ENCODE data around the gene IKZF1. TPM values are rescaled to one million over a fixed set of nuclear protein-coding genes. Genes with fewer than 3 reads are reported as not detected.

IKZF1 gene
- total RNA-seq, 1 experiment from 2014 or later, result 0.77 TPM

DNA sequence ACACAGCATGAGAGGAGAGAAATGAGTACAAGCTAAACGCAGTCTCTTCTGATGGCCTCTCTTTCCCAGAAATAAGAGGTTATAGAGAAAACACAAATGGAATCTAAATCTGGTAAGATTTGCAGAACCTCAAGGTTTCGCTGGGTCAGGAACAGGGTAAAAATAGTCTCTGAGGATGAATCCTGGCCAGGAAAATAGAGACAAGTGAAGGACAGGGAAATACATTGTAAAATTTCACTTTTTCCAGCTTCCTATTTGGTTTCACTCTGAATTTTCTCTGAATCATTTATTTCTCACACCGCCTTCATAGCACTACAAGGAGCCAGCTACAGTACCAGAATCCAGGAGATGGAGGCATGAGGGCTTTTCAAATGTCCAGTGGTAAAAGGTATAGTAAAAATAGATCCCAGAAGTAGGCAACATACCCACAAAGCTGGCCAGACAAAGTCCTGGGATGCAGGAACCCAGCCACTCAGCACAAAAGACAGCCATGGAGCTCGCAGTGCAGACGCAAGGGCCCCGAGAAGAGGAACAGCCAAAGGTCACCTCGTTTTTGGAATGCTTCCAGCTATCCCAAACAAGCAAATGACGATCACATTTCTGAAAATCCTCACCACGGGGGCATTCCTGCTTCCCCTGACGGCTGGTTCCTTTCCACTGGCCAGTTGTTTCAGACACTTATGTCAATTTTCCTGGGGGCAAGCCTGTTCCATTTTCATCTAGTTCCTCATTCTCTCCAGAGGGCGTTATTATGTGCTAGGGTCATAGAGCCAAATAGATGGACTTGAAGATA is 21.5 kb upstream of the IKZF1 start:
- Histone ChIP-seq H3K27ac (ENCODE audit: low read length) (no peak overlapping the region), H3K4me1 (ENCODE audit: control insufficient read depth, insufficient read depth, low read length) (no peaks in the 10 kb centered on the region), H3K27me3 (ENCODE audit: control insufficient read depth, insufficient read depth, low read length) (peaks cover 5% of the 10 kb centered on the region; the same call in 1 of the 2 replicates), H3K9me3 (ENCODE audit: control insufficient read depth, insufficient read depth, low read depth, low read length) (no peaks in the 10 kb centered on the region), H3K36me3 (ENCODE audit: control insufficient read depth, insufficient read depth, low read length) (no peaks in the 10 kb centered on the region), H3K4me3 (ENCODE audit: low read depth in 2 of 2, low read length in 2 of 2) (no peak overlapping the region)
- no TSS peak for BruUV-seq (replicated peaks)
- ATAC-seq (no peak), DNase-seq (ENCODE audit: low read depth, low spot score) (no peak)
- ChIA-PET POLR2A (no interaction called here), CTCF (interaction anchor here (0.7 kb wide), 2 partner anchors 31 to 148 kb away, joined by 3 to 7 read pairs; no protein-coding TSS in a partner anchor)
- TF ChIP-seq TCF7L2 (IDR thresholded peaks at IDR 0.05; ENCODE audit: low read depth, low read length) (no peak), SIN3A (IDR thresholded peaks at IDR 0.05; ENCODE audit: borderline replicate concordance, insufficient read depth, low read depth, low read length) (no peak), POLR2AphosphoS5 (IDR thresholded peaks at IDR 0.05; ENCODE audit: low read depth, low read length) (no peak)
- TF ChIP-seq, protein P1, sequence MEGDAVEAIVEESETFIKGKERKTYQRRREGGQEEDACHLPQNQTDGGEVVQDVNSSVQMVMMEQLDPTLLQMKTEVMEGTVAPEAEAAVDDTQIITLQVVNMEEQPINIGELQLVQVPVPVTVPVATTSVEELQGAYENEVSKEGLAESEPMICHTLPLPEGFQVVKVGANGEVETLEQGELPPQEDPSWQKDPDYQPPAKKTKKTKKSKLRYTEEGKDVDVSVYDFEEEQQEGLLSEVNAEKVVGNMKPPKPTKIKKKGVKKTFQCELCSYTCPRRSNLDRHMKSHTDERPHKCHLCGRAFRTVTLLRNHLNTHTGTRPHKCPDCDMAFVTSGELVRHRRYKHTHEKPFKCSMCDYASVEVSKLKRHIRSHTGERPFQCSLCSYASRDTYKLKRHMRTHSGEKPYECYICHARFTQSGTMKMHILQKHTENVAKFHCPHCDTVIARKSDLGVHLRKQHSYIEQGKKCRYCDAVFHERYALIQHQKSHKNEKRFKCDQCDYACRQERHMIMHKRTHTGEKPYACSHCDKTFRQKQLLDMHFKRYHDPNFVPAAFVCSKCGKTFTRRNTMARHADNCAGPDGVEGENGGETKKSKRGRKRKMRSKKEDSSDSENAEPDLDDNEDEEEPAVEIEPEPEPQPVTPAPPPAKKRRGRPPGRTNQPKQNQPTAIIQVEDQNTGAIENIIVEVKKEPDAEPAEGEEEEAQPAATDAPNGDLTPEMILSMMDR (IDR thresholded peaks at IDR 0.05), result no peak
- in situ Hi-C loops (cut with HindIII; ENCODE audit: low pct_unique_long_range_greater_than_20kb, low sequenced_read_pairs) (no loop called here), intact Hi-C loops (cut with micrococcal nuclease; ENCODE audit: unreplicated experiment) (no loop called here)

DNA sequence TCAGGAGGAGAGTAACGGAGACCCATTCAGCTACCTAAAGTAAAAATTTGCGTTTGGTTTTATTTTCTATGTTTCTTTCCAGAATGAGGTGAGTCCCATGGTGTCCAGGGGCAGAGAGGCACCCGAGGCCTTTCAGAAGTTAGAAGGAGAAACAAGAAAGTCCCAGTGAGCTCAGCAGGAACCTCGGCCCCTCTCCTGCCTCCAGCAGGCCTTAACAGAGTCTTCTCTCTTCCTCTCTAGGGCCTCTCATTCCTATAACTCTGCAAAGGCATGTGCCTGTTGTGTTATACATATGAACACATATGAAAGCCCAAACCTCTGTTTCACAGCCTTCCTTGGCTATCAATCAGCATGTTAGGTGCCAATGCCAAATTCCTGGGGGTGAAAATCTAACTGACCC is 20.8 kb upstream of the IKZF1 start:
- Histone ChIP-seq H3K9me3 (ENCODE audit: control insufficient read depth, insufficient read depth, low read depth, low read length) (no peaks in the 10 kb centered on the region), H3K4me3 (ENCODE audit: low read depth in 2 of 2, low read length in 2 of 2) (no peak overlapping the region), H3K36me3 (ENCODE audit: control insufficient read depth, insufficient read depth, low read length) (no peaks in the 10 kb centered on the region), H3K27me3 (ENCODE audit: control insufficient read depth, insufficient read depth, low read length) (peaks cover 5% of the 10 kb centered on the region; the same call in 1 of the 2 replicates), H3K27ac (ENCODE audit: low read length) (no peak overlapping the region), H3K4me1 (ENCODE audit: control insufficient read depth, insufficient read depth, low read length) (no peaks in the 10 kb centered on the region)
- in situ Hi-C loops (cut with HindIII; ENCODE audit: low pct_unique_long_range_greater_than_20kb, low sequenced_read_pairs), result no loop called here
- BruUV-seq (replicated peaks), result no TSS peak
- DNase-seq (ENCODE audit: low read depth, low spot score) (no peak), ATAC-seq (no peak)
- POLR2A ChIA-PET, result no interaction called here
- intact Hi-C loops (cut with micrococcal nuclease; ENCODE audit: unreplicated experiment), result no loop called here
- CTCF ChIA-PET, result no interaction called here
- TF ChIP-seq POLR2AphosphoS5 (IDR thresholded peaks at IDR 0.05; ENCODE audit: low read depth, low read length), result no peak
- TF ChIP-seq, protein P1 (IDR thresholded peaks at IDR 0.05), result peak; percentile 4; the same call in 1 of the 2 replicates

DNA sequence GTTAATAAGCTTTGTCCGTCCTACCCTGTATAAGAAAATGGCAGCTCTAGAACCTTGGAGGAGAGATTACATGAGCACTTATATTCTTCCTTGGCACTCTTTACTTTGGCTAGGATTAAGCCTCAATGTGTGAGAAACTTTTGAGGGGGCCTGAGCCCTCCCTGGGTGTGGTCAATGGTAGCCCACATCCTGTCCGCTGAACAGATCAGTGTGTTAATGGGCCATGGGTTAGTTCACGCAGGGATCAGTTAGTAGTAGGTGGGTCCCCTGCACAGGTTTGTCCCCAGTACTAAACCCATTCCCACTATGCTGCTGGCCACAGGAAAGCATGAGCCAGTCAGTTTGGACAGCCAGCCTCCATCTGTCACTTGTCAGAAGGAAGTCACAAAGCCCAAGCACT is 20.2 kb upstream of the IKZF1 start:
- H3K4me3 ChIP-seq (ENCODE audit: low read depth in 2 of 2, low read length in 2 of 2), result no peak overlapping the region
- no peak for ATAC-seq
- no peak for DNase-seq (ENCODE audit: low read depth, low spot score)
- in situ Hi-C loops (cut with HindIII; ENCODE audit: low pct_unique_long_range_greater_than_20kb, low sequenced_read_pairs) (no loop called here), intact Hi-C loops (cut with micrococcal nuclease; ENCODE audit: unreplicated experiment) (no loop called here)
- H3K27ac ChIP-seq (ENCODE audit: low read length), result no peak overlapping the region
- CTCF ChIA-PET, result no interaction called here
- H3K27me3 ChIP-seq (ENCODE audit: control insufficient read depth, insufficient read depth, low read length), result peaks cover 5% of the 10 kb centered on the region; the same call in 1 of the 2 replicates
- no peaks in the 10 kb centered on the region for H3K9me3 ChIP-seq (ENCODE audit: control insufficient read depth, insufficient read depth, low read depth, low read length)
- no peaks in the 10 kb centered on the region for H3K36me3 ChIP-seq (ENCODE audit: control insufficient read depth, insufficient read depth, low read length)
- TF ChIP-seq, protein P1 (IDR thresholded peaks at IDR 0.05), result no peak
- TF ChIP-seq TCF7L2 (IDR thresholded peaks at IDR 0.05; ENCODE audit: low read depth, low read length) (no peak), SIN3A (IDR thresholded peaks at IDR 0.05; ENCODE audit: borderline replicate concordance, insufficient read depth, low read depth, low read length) (no peak), POLR2AphosphoS5 (IDR thresholded peaks at IDR 0.05; ENCODE audit: low read depth, low read length) (no peak)
- TF ChIP-seq, protein P2, sequence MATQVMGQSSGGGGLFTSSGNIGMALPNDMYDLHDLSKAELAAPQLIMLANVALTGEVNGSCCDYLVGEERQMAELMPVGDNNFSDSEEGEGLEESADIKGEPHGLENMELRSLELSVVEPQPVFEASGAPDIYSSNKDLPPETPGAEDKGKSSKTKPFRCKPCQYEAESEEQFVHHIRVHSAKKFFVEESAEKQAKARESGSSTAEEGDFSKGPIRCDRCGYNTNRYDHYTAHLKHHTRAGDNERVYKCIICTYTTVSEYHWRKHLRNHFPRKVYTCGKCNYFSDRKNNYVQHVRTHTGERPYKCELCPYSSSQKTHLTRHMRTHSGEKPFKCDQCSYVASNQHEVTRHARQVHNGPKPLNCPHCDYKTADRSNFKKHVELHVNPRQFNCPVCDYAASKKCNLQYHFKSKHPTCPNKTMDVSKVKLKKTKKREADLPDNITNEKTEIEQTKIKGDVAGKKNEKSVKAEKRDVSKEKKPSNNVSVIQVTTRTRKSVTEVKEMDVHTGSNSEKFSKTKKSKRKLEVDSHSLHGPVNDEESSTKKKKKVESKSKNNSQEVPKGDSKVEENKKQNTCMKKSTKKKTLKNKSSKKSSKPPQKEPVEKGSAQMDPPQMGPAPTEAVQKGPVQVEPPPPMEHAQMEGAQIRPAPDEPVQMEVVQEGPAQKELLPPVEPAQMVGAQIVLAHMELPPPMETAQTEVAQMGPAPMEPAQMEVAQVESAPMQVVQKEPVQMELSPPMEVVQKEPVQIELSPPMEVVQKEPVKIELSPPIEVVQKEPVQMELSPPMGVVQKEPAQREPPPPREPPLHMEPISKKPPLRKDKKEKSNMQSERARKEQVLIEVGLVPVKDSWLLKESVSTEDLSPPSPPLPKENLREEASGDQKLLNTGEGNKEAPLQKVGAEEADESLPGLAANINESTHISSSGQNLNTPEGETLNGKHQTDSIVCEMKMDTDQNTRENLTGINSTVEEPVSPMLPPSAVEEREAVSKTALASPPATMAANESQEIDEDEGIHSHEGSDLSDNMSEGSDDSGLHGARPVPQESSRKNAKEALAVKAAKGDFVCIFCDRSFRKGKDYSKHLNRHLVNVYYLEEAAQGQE (IDR thresholded peaks at IDR 0.05; ENCODE audit: insufficient read depth in 1 of 2, low read depth in 2 of 2, low read length in 1 of 2), result no peak
- BruUV-seq (replicated peaks), result no TSS peak
- H3K4me1 ChIP-seq (ENCODE audit: control insufficient read depth, insufficient read depth, low read length), result no peaks in the 10 kb centered on the region
- POLR2A ChIA-PET, result no interaction called here
